SK-N-SH treated with all-trans-retinoic acid at 6 μM for 48 hours (cell line): ENCODE data around the gene MGMT.

Experiments used
- ARNTL ChIP-seq: fragments of 450-650 bp; formaldehyde crosslinking; IDR thresholded peaks from 2 replicates; pipeline ENCODE4 v1.5.0; 2020; ENCODE audit warnings: low read depth, mild to moderate bottlenecking, moderate library complexity, borderline replicate concordance
- CSDC2 ChIP-seq: fragments of 250-450 bp; sonication (Bioruptor Pico); IDR thresholded peaks from 2 replicates; pipeline ENCODE4 v1.5.0; 2020; ENCODE audit warnings: mild to moderate bottlenecking, moderate library complexity
- GLIS3 ChIP-seq: fragments of 250-450 bp; sonication (Bioruptor Pico); IDR thresholded peaks from 2 replicates; pipeline ENCODE4 v1.5.0; 2020; ENCODE audit warnings: mild to moderate bottlenecking, moderate library complexity
- RARB ChIP-seq: fragments of 250-450 bp; sonication (Bioruptor Pico); IDR thresholded peaks from 2 replicates; pipeline ENCODE4 v1.8.0; 2021; ENCODE audit warnings: mild to moderate bottlenecking, moderate library complexity
- TOX ChIP-seq: fragments of 250-450 bp; sonication (Bioruptor Pico); IDR thresholded peaks from 2 replicates; pipeline ENCODE4 v1.8.0; 2021; ENCODE audit warnings: mild to moderate bottlenecking, moderate library complexity, borderline replicate concordance
- ZC3H10 ChIP-seq: fragments of 250-450 bp; sonication (Bioruptor Pico); IDR thresholded peaks from 2 replicates; pipeline ENCODE4 v1.5.1; 2021; ENCODE audit warnings: mild to moderate bottlenecking, moderate library complexity
- ZFP3 ChIP-seq: fragments of 250-450 bp; sonication (Bioruptor Pico); IDR thresholded peaks from 2 replicates; pipeline ENCODE4 v1.5.0; 2020; ENCODE audit warnings: mild to moderate bottlenecking, moderate library complexity
- ZFP30 ChIP-seq: fragments of 450-650 bp; formaldehyde crosslinking; IDR thresholded peaks from 2 replicates; pipeline ENCODE4 v1.5.0; 2022; ENCODE audit warnings: mild to moderate bottlenecking, moderate library complexity
- ZNF565 ChIP-seq: fragments of 450-650 bp; formaldehyde crosslinking; conservative IDR thresholded peaks from 2 replicates; pipeline ENCODE4 v1.5.0; 2020; ENCODE audit warnings: low read depth, mild to moderate bottlenecking, moderate library complexity
- ZNF70 ChIP-seq: fragments of 450-650 bp; formaldehyde crosslinking; IDR thresholded peaks from 2 replicates; pipeline ENCODE4 v1.5.0; 2020; ENCODE audit warnings: mild to moderate bottlenecking, moderate library complexity
- ZNF8 ChIP-seq: fragments of 450-650 bp; formaldehyde crosslinking; IDR thresholded peaks from 2 replicates; pipeline ENCODE4 v1.5.0; 2020; ENCODE audit warnings: mild to moderate bottlenecking, moderate library complexity
- TF ChIP-seq, protein P1 (sequence below): fragments of 250-450 bp; sonication (Bioruptor Pico); IDR thresholded peaks from 2 replicates; pipeline ENCODE4 v1.8.0; 2020; ENCODE audit warnings: mild to moderate bottlenecking, moderate library complexity, borderline replicate concordance
- TF ChIP-seq, protein P2 (sequence below): fragments of 250-450 bp; sonication (Bioruptor Pico); IDR thresholded peaks from 2 replicates; pipeline ENCODE4 v1.5.1; 2020; ENCODE audit warnings: low read depth, mild to moderate bottlenecking, moderate library complexity

DNA sequence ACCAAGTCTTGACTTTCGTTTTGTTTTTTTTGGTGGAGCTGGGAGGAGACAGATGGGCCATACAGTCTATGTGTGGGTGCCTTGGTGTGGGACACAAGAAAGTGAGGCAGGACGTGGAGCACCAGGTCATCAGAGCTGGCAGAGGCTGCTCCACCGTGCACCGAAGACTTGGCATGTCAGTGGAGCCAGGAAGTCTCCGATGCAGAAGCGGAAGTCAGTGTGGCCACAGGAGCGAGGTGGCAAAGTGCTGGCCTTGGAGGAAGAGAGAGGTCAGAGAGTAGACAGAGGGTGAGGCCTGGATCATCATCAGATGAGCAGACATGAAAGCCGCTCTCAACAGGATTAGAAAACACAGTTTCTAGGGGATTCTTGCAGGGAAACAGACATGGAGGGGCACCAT lies 116.8 kb downstream of the MGMT start:
- TF ChIP-seq, protein P1, sequence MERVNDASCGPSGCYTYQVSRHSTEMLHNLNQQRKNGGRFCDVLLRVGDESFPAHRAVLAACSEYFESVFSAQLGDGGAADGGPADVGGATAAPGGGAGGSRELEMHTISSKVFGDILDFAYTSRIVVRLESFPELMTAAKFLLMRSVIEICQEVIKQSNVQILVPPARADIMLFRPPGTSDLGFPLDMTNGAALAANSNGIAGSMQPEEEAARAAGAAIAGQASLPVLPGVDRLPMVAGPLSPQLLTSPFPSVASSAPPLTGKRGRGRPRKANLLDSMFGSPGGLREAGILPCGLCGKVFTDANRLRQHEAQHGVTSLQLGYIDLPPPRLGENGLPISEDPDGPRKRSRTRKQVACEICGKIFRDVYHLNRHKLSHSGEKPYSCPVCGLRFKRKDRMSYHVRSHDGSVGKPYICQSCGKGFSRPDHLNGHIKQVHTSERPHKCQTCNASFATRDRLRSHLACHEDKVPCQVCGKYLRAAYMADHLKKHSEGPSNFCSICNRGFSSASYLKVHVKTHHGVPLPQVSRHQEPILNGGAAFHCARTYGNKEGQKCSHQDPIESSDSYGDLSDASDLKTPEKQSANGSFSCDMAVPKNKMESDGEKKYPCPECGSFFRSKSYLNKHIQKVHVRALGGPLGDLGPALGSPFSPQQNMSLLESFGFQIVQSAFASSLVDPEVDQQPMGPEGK (CRISPR knock-in tag), result no peak
- TF ChIP-seq ZFP30 (CRISPR knock-in tag) (no peak), ZFP3 (CRISPR knock-in tag) (no peak), ZC3H10 (CRISPR knock-in tag) (no peak), CSDC2 (CRISPR knock-in tag) (no peak), TOX (CRISPR knock-in tag) (no peak), ZNF565 (CRISPR knock-in tag) (no peak), ARNTL (CRISPR knock-in tag) (no peak), RARB (CRISPR knock-in tag) (no peak), ZNF70 (CRISPR knock-in tag) (no peak), ZNF8 (CRISPR knock-in tag) (no peak), GLIS3 (no peak)
- TF ChIP-seq, protein P2, sequence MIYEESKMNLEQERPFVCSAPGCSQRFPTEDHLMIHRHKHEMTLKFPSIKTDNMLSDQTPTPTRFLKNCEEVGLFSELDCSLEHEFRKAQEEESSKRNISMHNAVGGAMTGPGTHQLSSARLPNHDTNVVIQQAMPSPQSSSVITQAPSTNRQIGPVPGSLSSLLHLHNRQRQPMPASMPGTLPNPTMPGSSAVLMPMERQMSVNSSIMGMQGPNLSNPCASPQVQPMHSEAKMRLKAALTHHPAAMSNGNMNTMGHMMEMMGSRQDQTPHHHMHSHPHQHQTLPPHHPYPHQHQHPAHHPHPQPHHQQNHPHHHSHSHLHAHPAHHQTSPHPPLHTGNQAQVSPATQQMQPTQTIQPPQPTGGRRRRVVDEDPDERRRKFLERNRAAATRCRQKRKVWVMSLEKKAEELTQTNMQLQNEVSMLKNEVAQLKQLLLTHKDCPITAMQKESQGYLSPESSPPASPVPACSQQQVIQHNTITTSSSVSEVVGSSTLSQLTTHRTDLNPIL (CRISPR knock-in tag), result no peak
